ENCODE measurements around the gene CDC14A.
A peak's percentile ranks its signal among the peaks of the same experiment; 100 is the strongest.

The CDC14A gene

GRCh38 chr1:100411574-100411973 lies 59.3 kb downstream of the CDC14A start:
- DNase-seq: no peak

GRCh38 chr1:100413035-100413434 lies 60.7 kb downstream of the CDC14A start:
- DNase-seq: no peak

GRCh38 chr1:100414693-100415497 lies 62.6 kb downstream of the CDC14A start:
- no peak for DNase-seq

- no peak for DNase-seq
These were observed 63.1 kb downstream of the CDC14A start for GRCh38 chr1:100415498-100415778.

- no peak for DNase-seq
These were observed 66.8 kb downstream of the CDC14A start for GRCh38 chr1:100419072-100419471.

GRCh38 chr1:100422065-100422464 lies 69.8 kb downstream of the CDC14A start:
- DNase-seq: no peak

- peak; percentile 34 for DNase-seq
These were observed 71.6 kb downstream of the CDC14A start for GRCh38 chr1:100423832-100424337.

- DNase-seq: no peak
These were observed 75.9 kb downstream of the CDC14A start for GRCh38 chr1:100428160-100428559.

- DNase-seq: no peak
These were observed 78.0 kb downstream of the CDC14A start for GRCh38 chr1:100430325-100430756.

GRCh38 chr1:100431954-100432353 lies 79.6 kb downstream of the CDC14A start:
- no peak for DNase-seq

- no peak for DNase-seq
These were observed 81.3 kb downstream of the CDC14A start for GRCh38 chr1:100433563-100433962.

GRCh38 chr1:100434831-100435230 lies 82.5 kb downstream of the CDC14A start:
- no peak for DNase-seq

GRCh38 chr1:100438375-100438774 lies 86.1 kb downstream of the CDC14A start:
- DNase-seq: no peak

- no peak for DNase-seq
These were observed 86.5 kb downstream of the CDC14A start for GRCh38 chr1:100438789-100439188.

- peak; percentile 52 for DNase-seq
These were observed 87.9 kb downstream of the CDC14A start for GRCh38 chr1:100440075-100440809.

- DNase-seq: no peak
These were observed 88.8 kb downstream of the CDC14A start for GRCh38 chr1:100441146-100441545.

- no peak for DNase-seq
These were observed 89.3 kb downstream of the CDC14A start for GRCh38 chr1:100441651-100442050.

- DNase-seq: no peak
These were observed 91.7 kb downstream of the CDC14A start for GRCh38 chr1:100443811-100444571.

- DNase-seq: no peak
These were observed 93.3 kb downstream of the CDC14A start for GRCh38 chr1:100445565-100445964.

GRCh38 chr1:100448366-100448765 lies 96.1 kb downstream of the CDC14A start:
- DNase-seq: no peak

GRCh38 chr1:100449477-100449876 lies 97.2 kb downstream of the CDC14A start:
- DNase-seq: no peak

GRCh38 chr1:100452641-100453040 lies 100.3 kb downstream of the CDC14A start:
- no peak for DNase-seq

- no peak for DNase-seq
These were observed 103.3 kb downstream of the CDC14A start for GRCh38 chr1:100455478-100456072.
